VCaP (cell line): Measurements from ENCODE around the gene ZMIZ1.

Experiments used
- H3K27ac ChIP-seq: fragments of 450-650 bp; 2 replicates; pipeline ENCODE4 v1.5.1; 2017
- CTCF ChIP-seq: fragments of 450-650 bp; conservative IDR thresholded peaks from 2 replicates; pipeline ENCODE4 v1.5.1; 2017; ENCODE audit warnings: mild to moderate bottlenecking, moderate library complexity

The ZMIZ1 gene

GRCh38 chr10:79179164-79179956 is 110.6 kb downstream of the ZMIZ1 start:
- no peak overlapping the region for H3K27ac ChIP-seq
- TF ChIP-seq CTCF = no peak

GRCh38 chr10:79179957-79180309 is 111.2 kb downstream of the ZMIZ1 start:
- no peak for TF ChIP-seq CTCF
- no peak overlapping the region for H3K27ac ChIP-seq

DNA sequence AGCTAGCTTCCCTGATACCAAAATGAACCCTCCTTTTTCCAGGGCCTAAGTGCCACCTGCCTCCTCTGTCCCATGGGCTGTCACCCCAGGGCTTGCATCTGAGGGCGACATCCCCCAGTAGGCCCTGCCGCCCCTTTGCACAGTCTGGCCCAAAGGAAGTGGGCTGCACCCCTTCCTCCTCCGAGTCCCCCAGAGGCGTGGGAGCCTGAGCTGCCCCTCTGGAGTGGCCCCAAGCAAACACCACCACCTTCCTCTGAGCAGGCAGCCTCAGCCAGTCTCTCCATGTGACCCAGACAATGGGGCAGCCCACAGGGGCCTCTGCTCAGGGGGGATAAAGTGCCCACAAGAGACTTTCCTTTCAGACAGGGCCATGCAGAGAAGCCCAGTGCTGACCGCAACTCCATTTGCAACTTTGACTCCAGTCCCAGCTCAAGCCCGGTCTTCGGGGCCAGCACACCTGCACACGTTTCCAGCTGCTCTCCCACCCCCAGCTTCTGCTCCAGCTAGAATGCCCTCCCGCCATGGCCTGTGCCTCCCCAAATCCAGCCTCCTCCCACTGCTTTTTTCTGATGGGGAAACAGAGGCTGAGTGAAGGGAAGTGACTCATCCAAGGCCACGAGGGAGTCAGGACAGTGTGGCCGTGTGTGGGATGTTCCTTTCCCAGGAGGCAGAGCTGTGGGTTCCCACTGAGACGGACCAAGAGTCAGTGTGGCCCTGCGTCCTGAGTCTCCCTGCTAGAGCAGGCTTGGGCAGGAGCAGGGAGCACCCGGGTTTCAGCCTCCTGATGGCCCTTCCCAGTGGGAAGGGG is 111.9 kb downstream of the ZMIZ1 start:
- TF ChIP-seq CTCF = no peak
- no peak overlapping the region for H3K27ac ChIP-seq

GRCh38 chr10:79181227-79181626 is 112.5 kb downstream of the ZMIZ1 start:
- H3K27ac ChIP-seq = no peak overlapping the region
- TF ChIP-seq CTCF = no peak

DNA sequence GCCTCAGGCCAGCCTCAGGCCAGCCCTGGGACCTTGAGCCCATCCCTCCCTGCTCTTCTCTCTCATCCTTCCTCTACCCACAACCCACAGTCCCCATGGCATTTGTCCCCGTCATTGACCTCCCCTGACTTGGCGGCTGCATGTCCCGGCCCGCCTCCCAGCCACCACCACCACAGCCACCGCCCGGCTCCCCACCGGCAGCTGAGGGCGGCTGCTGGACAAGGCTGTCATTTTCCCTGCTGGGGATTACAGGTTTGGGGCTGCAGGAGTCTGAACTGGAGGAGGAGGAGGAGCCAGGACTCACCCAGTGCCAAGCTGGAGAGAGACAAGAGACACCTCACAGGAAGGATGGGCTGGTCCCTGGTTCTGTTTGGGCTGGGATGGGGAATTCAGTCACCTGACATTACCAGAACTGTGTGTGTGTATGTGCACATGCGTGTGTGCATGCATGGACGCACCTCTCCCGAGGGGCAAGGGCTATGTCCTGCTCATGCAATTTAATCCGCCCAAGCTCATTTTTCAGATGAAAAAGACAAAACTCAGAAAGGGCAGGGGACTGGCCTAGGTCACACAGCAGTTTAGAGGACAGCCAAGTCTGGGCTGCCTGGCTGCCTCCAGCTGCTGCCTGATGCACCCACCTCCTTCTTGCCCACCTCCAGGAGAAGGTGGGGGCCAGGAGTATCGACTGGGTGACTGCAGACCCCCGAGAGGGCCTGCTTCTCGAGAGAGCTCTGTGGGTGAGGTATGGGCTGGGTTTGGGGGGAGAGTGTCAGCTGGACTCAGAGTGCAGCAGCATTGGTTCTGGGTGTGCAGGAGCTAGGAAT is 113.1 kb downstream of the ZMIZ1 start:
- H3K27ac ChIP-seq = no peak overlapping the region
- no peak for TF ChIP-seq CTCF

DNA sequence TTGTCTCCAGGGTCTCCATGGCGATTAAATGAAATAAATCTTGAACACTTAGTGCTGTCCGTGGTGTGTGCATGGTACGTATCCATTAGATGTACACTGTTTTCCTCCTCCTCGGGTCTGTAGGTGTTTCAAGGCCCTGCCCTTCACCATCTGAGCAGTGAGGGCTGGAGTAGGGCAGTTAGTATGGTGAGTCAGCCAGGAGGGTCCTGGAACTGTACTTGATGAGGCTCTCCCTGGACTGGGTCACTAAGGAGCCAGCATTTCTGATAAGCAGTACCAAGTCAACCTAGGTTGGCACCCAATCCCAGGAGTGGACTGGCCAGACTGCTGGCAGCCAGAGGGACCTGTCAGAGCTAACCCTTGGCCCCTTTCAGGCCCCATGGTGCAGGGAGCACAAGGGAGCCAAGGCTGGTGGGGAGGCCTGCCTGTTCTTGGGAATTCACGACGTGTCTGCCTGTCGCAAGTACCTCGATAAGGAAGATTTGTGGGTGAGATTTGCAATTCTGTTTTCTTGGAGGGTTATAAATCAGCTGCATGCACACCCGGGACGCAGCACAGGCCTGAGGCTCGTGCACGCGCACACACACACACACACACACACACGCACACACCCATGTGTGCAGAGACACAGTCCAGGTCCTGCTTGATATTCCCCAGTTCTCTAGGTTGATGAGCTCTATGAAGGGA is 114.2 kb downstream of the ZMIZ1 start:
- no peak for TF ChIP-seq CTCF
- H3K27ac ChIP-seq = no peak overlapping the region

GRCh38 chr10:79183468-79183865 is 114.7 kb downstream of the ZMIZ1 start:
- no peak overlapping the region for H3K27ac ChIP-seq
- no peak for TF ChIP-seq CTCF
